Upper lobe of left lung (tissue), 6 donors: ENCODE data around the gene OIT3. TPM values are rescaled to one million over a fixed set of nuclear protein-coding genes. Genes with fewer than 3 reads are reported as not detected.
A peak's percentile ranks its signal among the peaks of the same experiment; 100 is the strongest.

Experiments
- ATAC-seq, 2 donors: fragments of 200-7000 bp; cut with Tn5 transposase; one replicate each; pipeline ENCODE4 v1.9.1; 2022; ENCODE audit warnings: mild to moderate bottlenecking in 2 of 2, moderate library complexity in 2 of 2; ENCODE audit not compliant: low FRiP score in 2 of 2
- DNase-seq, 2 donors: peaks; one replicate each; pipeline ENCODE4 v3.0.0-alpha.2; 2019 to 2020
- H3K27ac ChIP-seq, 4 donors: fragments of 200-600 bp; sonication (generic); one replicate each; pipeline ENCODE4 v1.5.1; 2016 to 2019
- H3K27me3 ChIP-seq, 4 donors: fragments of 200-600 bp; sonication (generic); one replicate each; pipeline ENCODE4 v1.5.1; 2017 to 2019
- H3K36me3 ChIP-seq, 4 donors: fragments of 200-600 bp; sonication (generic); one replicate each; pipeline ENCODE4 v1.5.1; 2016 to 2019
- H3K4me1 ChIP-seq, 4 donors: fragments of 200-600 bp; sonication (generic); one replicate each; pipeline ENCODE4 v1.5.1; 2018 to 2019
- H3K4me3 ChIP-seq, 4 donors: fragments of 200-600 bp; sonication (generic); one replicate each; pipeline ENCODE4 v1.5.1; 2017 to 2019; ENCODE audit warnings: mild to moderate bottlenecking in 2 of 4, moderate library complexity in 1 of 4
- H3K9me3 ChIP-seq, 4 donors: fragments of 200-600 bp; sonication (generic); one replicate each; pipeline ENCODE4 v1.5.1; 2018 to 2019
- CTCF ChIP-seq, 6 experiments: fragments of 450-650 bp in 4 of 6; fragments of 200-600 bp in 2 of 6; sonication (generic) in 2 of 6; IDR thresholded peaks; one replicate each; pipeline ENCODE4 v1.5.1; 2016 to 2019; ENCODE audit warnings: antibody characterized with exemption in 6 of 6
- EP300 ChIP-seq, 4 donors: sonication (generic); formaldehyde crosslinking; IDR thresholded peaks; one replicate each; pipeline ENCODE4 v1.5.1; 2017; ENCODE audit warnings: antibody characterized with exemption in 4 of 4, control low read depth in 2 of 4
- POLR2A ChIP-seq, 4 donors: fragments of 450-650 bp; IDR thresholded peaks; one replicate each; pipeline ENCODE4 v1.5.1; 2016 to 2017; ENCODE audit warnings: antibody characterized with exemption in 4 of 4, mild to moderate bottlenecking in 2 of 4
- POLR2AphosphoS5 ChIP-seq, 2 donors: sonication (generic); formaldehyde crosslinking; IDR thresholded peaks; one replicate each; pipeline ENCODE4 v1.5.1; 2017; ENCODE audit warnings: antibody characterized with exemption in 2 of 2
- WGBS, 2 donors: methylation state at CpG; one replicate each; pipeline ENCODE4 v1.1.5; 2017 to 2018; 5-methylcytosine and 5-hydroxymethylcytosine counted together
- total RNA-seq, 6 donors: library from RNA; depleted of rRNA in 4 of 6; stranded (reverse); fragments of >200 nt in 4 of 6; gene quantifications; one replicate each; pipeline versions ENCODE4 v1.1.0 to v1.2.1, GENCODE V29; 2016 to 2021
- donor health status: DM: no; HTN: no; CAD: no; lungs with moderate emphysema.
- donor health status: DM: no; HTN: yes; CAD: no; lungs with severe emphysema.

The OIT3 gene
- total RNA-seq, 6 donors from 2014 or later, result 0.15 to 0.20 TPM; not detected in 4

DNA sequence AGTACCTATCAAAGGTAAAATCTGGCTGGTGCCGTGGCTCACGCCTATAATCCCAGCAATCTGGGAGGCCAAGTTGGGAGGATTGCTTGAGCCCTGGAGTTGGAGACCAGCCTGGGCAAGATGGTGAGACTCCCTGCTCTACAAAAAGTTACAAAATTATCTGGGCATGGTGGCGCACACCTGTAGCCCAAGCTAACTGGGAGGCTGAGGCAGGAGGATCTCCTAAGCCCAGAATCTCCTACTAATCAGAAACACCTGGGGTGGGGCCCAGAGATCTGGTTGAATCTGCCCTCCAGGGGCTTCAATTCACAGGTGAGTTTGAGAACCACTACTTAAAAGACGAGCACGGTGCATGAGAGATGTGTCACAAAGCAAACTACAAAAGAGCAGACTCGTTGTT lies 58.6 kb downstream of the OIT3 start:
- 76 to 81% methylated on average over 5 to 6 of the region's 6 CpGs for WGBS, 2 donors
- H3K27me3 ChIP-seq, result no peaks in the 10 kb centered on the region
- H3K4me1 ChIP-seq, result no peaks in the 10 kb centered on the region
- ATAC-seq (no peak), DNase-seq (no peak)
- H3K4me3 ChIP-seq, result no peak overlapping the region
- H3K36me3 ChIP-seq, result no peaks in the 10 kb centered on the region
- no peak overlapping the region for H3K27ac ChIP-seq
- TF ChIP-seq CTCF (IDR thresholded peaks at IDR 0.05) (no peak), EP300 (IDR thresholded peaks at IDR 0.05) (no peak), POLR2A (IDR thresholded peaks at IDR 0.05) (no peak), POLR2AphosphoS5 (IDR thresholded peaks at IDR 0.05) (no peak)
- no peaks in the 10 kb centered on the region for H3K9me3 ChIP-seq

GRCh38 chr10:72952642-72953158 lies 59.2 kb downstream of the OIT3 start:
- DNase-seq (no peak), ATAC-seq (no peak)
- Histone ChIP-seq H3K27me3 (no peaks in the 10 kb centered on the region), H3K9me3 (no peaks in the 10 kb centered on the region), H3K27ac (no peak overlapping the region), H3K4me1 (no peaks in the 10 kb centered on the region), H3K36me3 (no peaks in the 10 kb centered on the region), H3K4me3 (peak overlapping the region in 1 of 4 donors; percentile 30)
- TF ChIP-seq EP300 (IDR thresholded peaks at IDR 0.05) (no peak), POLR2AphosphoS5 (IDR thresholded peaks at IDR 0.05) (no peak), CTCF (IDR thresholded peaks at IDR 0.05) (no peak), POLR2A (IDR thresholded peaks at IDR 0.05) (no peak)
- 60 to 63% methylated on average over 5 of the region's 5 CpGs for WGBS, 2 donors

GRCh38 chr10:72953687-72954086 lies 60.1 kb downstream of the OIT3 start:
- Histone ChIP-seq H3K4me3 (peak overlapping the region in 2 of 4 donors; percentile 3 to 30), H3K4me1 (no peaks in the 10 kb centered on the region), H3K9me3 (no peaks in the 10 kb centered on the region), H3K36me3 (no peaks in the 10 kb centered on the region), H3K27ac (peak overlapping the region in 1 of 4 donors; percentile 14), H3K27me3 (no peaks in the 10 kb centered on the region)
- TF ChIP-seq POLR2AphosphoS5 (IDR thresholded peaks at IDR 0.05) (no peak), POLR2A (IDR thresholded peaks at IDR 0.05) (no peak)
- ATAC-seq, result peak in 1 of 2 donors; percentile 55
- 48 to 74% methylated on average over 5 to 8 of the region's 8 CpGs for WGBS, 2 donors
- DNase-seq, result peak in 1 of 2 donors; percentile 47

DNA sequence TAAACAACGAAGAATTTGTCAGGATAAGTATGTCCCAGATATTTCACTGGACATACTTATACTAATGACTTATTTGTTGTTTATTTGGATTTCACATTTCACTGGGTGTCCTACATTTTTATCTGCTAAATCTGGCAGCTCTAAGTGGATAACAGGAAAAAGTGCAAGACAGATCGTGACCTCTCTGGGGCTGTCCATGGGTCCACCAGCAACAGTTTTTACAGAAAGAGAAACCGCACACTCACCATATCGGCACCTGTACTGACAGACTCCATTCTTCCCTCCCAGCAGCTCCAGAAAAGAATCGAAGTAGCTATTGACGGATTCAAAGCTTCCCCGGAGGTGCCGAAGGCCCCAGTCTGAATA lies 60.7 kb downstream of the OIT3 start:
- H3K36me3 ChIP-seq, result no peaks in the 10 kb centered on the region
- peak overlapping the region in 3 of 4 donors; percentile 11 to 30 (median 15) for H3K4me3 ChIP-seq
- TF ChIP-seq POLR2AphosphoS5 (IDR thresholded peaks at IDR 0.05) (no peak), CTCF (IDR thresholded peaks at IDR 0.05) (no peak), EP300 (IDR thresholded peaks at IDR 0.05) (no peak)
- no peaks in the 10 kb centered on the region for H3K9me3 ChIP-seq
- DNase-seq (no peak), ATAC-seq (peak; percentile 8 to 51)
- no peaks in the 10 kb centered on the region for H3K27me3 ChIP-seq
- H3K27ac ChIP-seq, result peak overlapping the region in 2 of 4 donors; percentile 37 to 66
- no peaks in the 10 kb centered on the region for H3K4me1 ChIP-seq
- 70 to 71% methylated on average over 8 of the region's 8 CpGs for WGBS, 2 donors

GRCh38 chr10:72954596-72955554 lies 61.3 kb downstream of the OIT3 start, which contains the start of gene PLA2G12B:
TSS of gene PLA2G12B (minus strand) at chr10:72954806. CDS start at chr10:72954685, 121 bp downstream.
- peak in 2 of 6 experiments; percentile 25 to 35 for TF ChIP-seq CTCF (IDR thresholded peaks at IDR 0.05)
- no peak for TF ChIP-seq POLR2A (IDR thresholded peaks at IDR 0.05)
- Histone ChIP-seq H3K4me1 (no peaks in the 10 kb centered on the region), H3K36me3 (no peaks in the 10 kb centered on the region), H3K4me3 (peak within 1 kb of the TSS in 3 of 4 donors; percentile 11 to 30 (median 15)), H3K9me3 (no peaks in the 10 kb centered on the region), H3K27ac (peak within 1 kb of the TSS in 2 of 4 donors; percentile 40 to 66), H3K27me3 (no peaks in the 10 kb centered on the region)
- ATAC-seq (peak; percentile 58 to 93), DNase-seq (peak in 1 of 2 donors; percentile 92)
- 65 to 67% methylated on average over 10 to 12 of the region's 12 CpGs for WGBS, 2 donors
